Measurements from ENCODE around the gene PA2G4. TPM values are rescaled to one million over a fixed set of nuclear protein-coding genes. Genes with fewer than 3 reads are reported as not detected.
"Not testable (repeated sequence)": the region's sequence is repeated elsewhere in the genome, so short reads cannot be mapped to it uniquely, and the experiment has no call there.

The PA2G4 gene
- total RNA-seq, 5 donors from 2014 or later (not counting 1 experiment from before 2014, with no cell fraction given): 67.5 to 113 (median 104) TPM

DNA sequence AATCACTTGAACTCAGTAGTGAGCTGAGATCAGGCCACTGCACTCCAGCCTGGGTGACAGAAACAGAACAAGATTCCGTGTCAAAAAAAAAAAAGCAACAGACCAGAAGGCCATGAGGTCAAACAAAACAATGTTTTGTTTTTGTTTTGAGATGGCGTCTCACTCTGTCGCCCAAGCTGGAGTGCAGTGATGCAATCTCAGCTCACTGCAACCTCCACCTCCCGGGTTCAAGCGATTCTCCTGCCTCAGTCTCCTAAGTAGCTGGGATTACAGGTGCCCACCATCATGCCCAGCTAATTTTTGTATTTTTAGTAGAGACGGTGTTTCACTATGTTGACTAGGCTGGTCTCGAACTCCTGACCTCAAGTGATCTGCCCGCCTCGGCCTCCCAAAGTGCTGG is 26.4 kb upstream of the PA2G4 start:
- ATAC-seq (replicated peaks in 1 of 4); H3K27ac Mint-ChIP-seq; H3K27me3 Mint-ChIP-seq; H3K36me3 Mint-ChIP-seq; H3K9me3 Mint-ChIP-seq; H3K27ac ChIP-seq (ENCODE audit: low read length); H3K36me3 ChIP-seq (ENCODE audit: control insufficient read depth in 2 of 2, extremely low read depth in 1 of 2, insufficient read depth in 1 of 2, low read length in 1 of 2); DNase-seq; H3K9me3 ChIP-seq; H3K4me3 ChIP-seq (ENCODE audit: control insufficient read depth in 1 of 2, extremely low read depth in 1 of 2, low read length in 1 of 2): not testable (repeated sequence)
- Mint-ChIP-seq H3K4me1 (peaks cover 7 to 18% (median 9%) of the 10 kb centered on the region in 3 donors), H3K4me3 (peak overlapping the region in 1 of 3 donors; percentile 13)
- peaks cover 3 to 39% of the 10 kb centered on the region in 2 experiments for H3K27me3 ChIP-seq (replicated peaks in 1 of 2; ENCODE audit: control insufficient read depth in 2 of 2, extremely low read depth in 1 of 2, insufficient read depth in 2 of 2, low read length in 1 of 2)
- WGBS (ENCODE audit: insufficient coverage): 92% methylated on average over 2 of the region's 9 CpGs
- H3K4me1 ChIP-seq (ENCODE audit: control insufficient read depth in 1 of 2, extremely low read depth in 1 of 2, insufficient read depth in 2 of 2, low read length in 2 of 2): peaks cover 0 to 27% of the 10 kb centered on the region in 2 experiments
- ChIA-PET CTCF (interaction anchor here (0.6 kb wide), 2 partner anchors 17 to 910 kb away, joined by 3 to 4 read pairs; no protein-coding TSS in a partner anchor), POLR2A (interaction anchor here in 1 of 2 donors (0.7 kb wide), 1 partner anchor 608 kb away, joined by 3 read pairs; no protein-coding TSS in a partner anchor)

DNA sequence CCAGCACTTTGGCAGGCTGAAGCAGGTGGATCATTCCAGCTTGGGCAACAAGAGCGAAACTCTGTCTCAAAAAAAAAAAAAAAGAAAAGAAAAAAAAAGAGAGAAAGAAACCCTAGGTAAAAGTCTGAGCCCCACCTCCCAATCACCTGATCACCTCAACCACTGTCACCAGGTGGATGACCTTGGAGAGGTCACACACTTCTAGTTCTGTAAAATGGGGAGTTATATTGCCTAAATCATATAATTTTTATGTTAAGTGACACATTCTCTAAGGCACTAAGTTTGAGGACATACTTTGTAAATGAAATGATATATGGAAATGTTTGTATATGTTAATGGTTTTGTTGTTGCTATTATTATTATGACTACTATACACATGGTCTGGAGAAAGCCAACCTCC is 25.9 kb upstream of the PA2G4 start:
- no peak overlapping the region for H3K27ac ChIP-seq (ENCODE audit: low read length)
- DNase-seq: no peak
- peak overlapping the region; percentile 52 to 82 (median 80) for H3K4me3 Mint-ChIP-seq
- peaks cover 7 to 18% (median 9%) of the 10 kb centered on the region in 3 donors for H3K4me1 Mint-ChIP-seq
- H3K27ac Mint-ChIP-seq: no peak overlapping the region
- H3K36me3 ChIP-seq (ENCODE audit: control insufficient read depth in 2 of 2, extremely low read depth in 1 of 2, insufficient read depth in 1 of 2, low read length in 1 of 2): no peaks in the 10 kb centered on the region
- peaks cover 0 to 27% of the 10 kb centered on the region in 2 experiments for H3K4me1 ChIP-seq (ENCODE audit: control insufficient read depth in 1 of 2, extremely low read depth in 1 of 2, insufficient read depth in 2 of 2, low read length in 2 of 2)
- H3K27me3 ChIP-seq (replicated peaks in 1 of 2; ENCODE audit: control insufficient read depth in 2 of 2, extremely low read depth in 1 of 2, insufficient read depth in 2 of 2, low read length in 1 of 2): peaks cover 3 to 41% of the 10 kb centered on the region in 2 experiments
- no peak overlapping the region for H3K4me3 ChIP-seq (ENCODE audit: control insufficient read depth in 1 of 2, extremely low read depth in 1 of 2, low read length in 1 of 2)
- peaks cover 0 to 4% of the 10 kb centered on the region in 2 donors for H3K27me3 Mint-ChIP-seq
- CTCF ChIA-PET: no interaction called here
- ATAC-seq (replicated peaks in 1 of 4): no peak
- no peaks in the 10 kb centered on the region for H3K9me3 ChIP-seq
- H3K36me3 Mint-ChIP-seq: no peaks in the 10 kb centered on the region
- no peaks in the 10 kb centered on the region for H3K9me3 Mint-ChIP-seq
- POLR2A ChIA-PET: interaction anchor here in 1 of 2 donors (0.7 to 1.2 kb wide), 2 partner anchors 26 to 607 kb away, joined by 3 to 7 read pairs; partner anchors contain the start of gene PA2G4
- WGBS (ENCODE audit: insufficient coverage): no CpG with 5 or more reads among the region's 1 CpG

DNA sequence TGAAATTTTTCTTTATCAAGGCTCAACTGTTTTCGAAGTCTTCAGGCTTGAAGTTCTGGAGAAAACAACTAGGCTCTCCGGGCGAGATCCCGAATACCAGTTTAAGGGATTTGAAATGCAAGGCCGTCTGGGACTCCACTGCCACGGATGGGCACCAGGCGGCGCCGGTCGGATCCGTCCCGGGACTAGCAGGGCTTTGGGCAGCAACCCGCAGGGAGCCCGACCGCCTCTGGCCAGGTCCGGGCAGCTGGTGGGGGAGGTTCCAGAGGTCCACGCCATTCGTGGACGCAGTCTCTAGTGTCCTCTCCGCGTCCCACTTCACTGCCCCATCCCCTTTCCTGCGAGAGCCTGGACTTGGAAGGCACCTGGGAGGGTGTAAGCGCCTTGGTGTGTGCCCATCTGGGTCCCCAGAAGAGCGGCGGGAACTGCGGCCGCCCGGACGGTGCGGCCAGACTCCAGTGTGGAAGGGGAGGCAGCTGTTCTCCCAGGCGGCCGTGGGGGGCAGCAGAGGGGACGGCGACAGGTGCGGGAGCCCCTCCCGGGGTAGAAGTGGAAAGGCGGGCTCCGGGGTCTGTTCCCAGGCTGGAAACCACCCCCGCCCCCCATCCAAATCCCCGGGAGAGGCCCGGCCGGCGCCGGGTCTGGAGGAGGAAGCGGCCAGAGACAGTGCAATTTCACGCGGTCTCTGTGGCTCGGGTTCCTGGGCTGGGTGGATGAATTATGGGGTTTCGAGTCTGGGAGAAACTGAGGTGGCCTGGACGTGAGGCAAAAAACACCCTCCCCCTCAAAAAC is 25.2 kb upstream of the PA2G4 start:
- Histone ChIP-seq H3K27me3 (replicated peaks in 1 of 2; ENCODE audit: control insufficient read depth in 2 of 2, extremely low read depth in 1 of 2, insufficient read depth in 2 of 2, low read length in 1 of 2) (peaks cover 3 to 48% of the 10 kb centered on the region in 2 experiments), H3K27ac (ENCODE audit: low read length) (no peak overlapping the region), H3K4me1 (ENCODE audit: control insufficient read depth in 1 of 2, extremely low read depth in 1 of 2, insufficient read depth in 2 of 2, low read length in 2 of 2) (peaks cover 0 to 27% of the 10 kb centered on the region in 2 experiments), H3K36me3 (ENCODE audit: control insufficient read depth in 2 of 2, extremely low read depth in 1 of 2, insufficient read depth in 1 of 2, low read length in 1 of 2) (no peaks in the 10 kb centered on the region), H3K4me3 (ENCODE audit: control insufficient read depth in 1 of 2, extremely low read depth in 1 of 2, low read length in 1 of 2) (peak overlapping the region; percentile 69 to 70), H3K9me3 (no peaks in the 10 kb centered on the region)
- DNase-seq (peak in 33 of 35 experiments; percentile 16 to 63 (median 34)), ATAC-seq (replicated peaks in 1 of 4) (peak; percentile 59 to 74 (median 60))
- H3K9me3 Mint-ChIP-seq: no peaks in the 10 kb centered on the region
- peaks cover 7 to 18% (median 9%) of the 10 kb centered on the region in 3 donors for H3K4me1 Mint-ChIP-seq
- CTCF ChIA-PET: no interaction called here
- 13% methylated on average over 30 of the region's 50 CpGs for WGBS (ENCODE audit: insufficient coverage)
- no peaks in the 10 kb centered on the region for H3K36me3 Mint-ChIP-seq
- peaks cover 0 to 11% of the 10 kb centered on the region in 2 donors for H3K27me3 Mint-ChIP-seq
- POLR2A ChIA-PET: interaction anchor here (0.6 to 1.2 kb wide), 2 partner anchors 26 to 232 kb away, joined by 4 to 7 read pairs; partner anchors contain the start of gene PA2G4 (in 1 of the 2)
- H3K27ac Mint-ChIP-seq: no peak overlapping the region
- H3K4me3 Mint-ChIP-seq: peak overlapping the region; percentile 79 to 82 (median 80)

DNA sequence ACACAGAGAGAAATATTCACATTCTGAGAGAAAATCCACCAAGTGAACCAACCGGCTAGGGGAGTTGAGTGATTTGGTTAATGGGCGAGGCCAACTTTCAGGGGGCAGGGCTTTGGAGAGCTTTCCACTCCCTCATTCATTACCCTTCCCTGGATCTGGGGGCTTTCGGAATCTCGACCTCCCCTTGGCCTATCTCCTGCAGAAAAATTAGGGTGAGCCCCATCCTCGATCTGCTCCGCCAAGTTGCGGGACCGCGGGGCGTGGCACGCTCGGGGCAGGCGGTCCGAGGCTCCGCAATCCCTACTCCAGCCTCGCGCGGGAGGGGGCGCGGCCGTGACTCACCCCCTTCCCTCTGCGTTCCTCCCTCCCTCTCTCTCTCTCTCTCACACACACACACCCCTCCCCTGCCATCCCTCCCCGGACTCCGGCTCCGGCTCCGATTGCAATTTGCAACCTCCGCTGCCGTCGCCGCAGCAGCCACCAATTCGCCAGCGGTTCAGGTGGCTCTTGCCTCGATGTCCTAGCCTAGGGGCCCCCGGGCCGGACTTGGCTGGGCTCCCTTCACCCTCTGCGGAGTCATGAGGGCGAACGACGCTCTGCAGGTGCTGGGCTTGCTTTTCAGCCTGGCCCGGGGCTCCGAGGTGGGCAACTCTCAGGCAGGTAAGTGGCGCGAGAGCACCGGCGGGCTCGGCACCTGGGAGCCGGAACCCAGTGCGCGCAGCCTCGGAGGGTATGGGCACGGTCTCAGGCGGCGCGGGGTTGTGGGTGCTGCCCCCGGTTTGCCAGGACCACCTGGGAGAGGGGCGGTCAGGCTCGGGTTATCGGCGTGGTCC is 24.4 kb upstream of the PA2G4 start, which contains the start of gene ERBB3:
ERBB3 (plus strand) TSS at position 443 of the 833 bp plus-strand sequence; CDS start at position 579, 136 bp downstream.
- DNase-seq: peak in 31 of 35 experiments; percentile 7 to 76 (median 30)
- Mint-ChIP-seq H3K9me3 (no peaks in the 10 kb centered on the region), H3K4me3 (peak within 1 kb of the TSS; percentile 79 to 82 (median 80)), H3K27me3 (peaks cover 0 to 11% of the 10 kb centered on the region in 2 donors), H3K27ac (no peak within 1 kb of the TSS), H3K36me3 (no peaks in the 10 kb centered on the region), H3K4me1 (peaks cover 7 to 18% (median 9%) of the 10 kb centered on the region in 3 donors)
- peaks cover 3 to 51% of the 10 kb centered on the region in 2 experiments for H3K27me3 ChIP-seq (replicated peaks in 1 of 2; ENCODE audit: control insufficient read depth in 2 of 2, extremely low read depth in 1 of 2, insufficient read depth in 2 of 2, low read length in 1 of 2)
- H3K9me3 ChIP-seq: no peaks in the 10 kb centered on the region
- ChIA-PET POLR2A (interaction anchor here in 1 of 2 donors (1.2 kb wide), 1 partner anchor 25 kb away, joined by 7 read pairs; the partner anchor contains the start of gene PA2G4), CTCF (no interaction called here)
- no peaks in the 10 kb centered on the region for H3K36me3 ChIP-seq (ENCODE audit: control insufficient read depth in 2 of 2, extremely low read depth in 1 of 2, insufficient read depth in 1 of 2, low read length in 1 of 2)
- peak; percentile 76 to 87 (median 80) for ATAC-seq (replicated peaks in 1 of 4)
- H3K27ac ChIP-seq (ENCODE audit: low read length): no peak within 1 kb of the TSS
- 3% methylated on average over 56 of the region's 59 CpGs for WGBS (ENCODE audit: insufficient coverage)
- peaks cover 0 to 27% of the 10 kb centered on the region in 2 experiments for H3K4me1 ChIP-seq (ENCODE audit: control insufficient read depth in 1 of 2, extremely low read depth in 1 of 2, insufficient read depth in 2 of 2, low read length in 2 of 2)
- peak within 1 kb of the TSS; percentile 69 to 70 for H3K4me3 ChIP-seq (ENCODE audit: control insufficient read depth in 1 of 2, extremely low read depth in 1 of 2, low read length in 1 of 2)

DNA sequence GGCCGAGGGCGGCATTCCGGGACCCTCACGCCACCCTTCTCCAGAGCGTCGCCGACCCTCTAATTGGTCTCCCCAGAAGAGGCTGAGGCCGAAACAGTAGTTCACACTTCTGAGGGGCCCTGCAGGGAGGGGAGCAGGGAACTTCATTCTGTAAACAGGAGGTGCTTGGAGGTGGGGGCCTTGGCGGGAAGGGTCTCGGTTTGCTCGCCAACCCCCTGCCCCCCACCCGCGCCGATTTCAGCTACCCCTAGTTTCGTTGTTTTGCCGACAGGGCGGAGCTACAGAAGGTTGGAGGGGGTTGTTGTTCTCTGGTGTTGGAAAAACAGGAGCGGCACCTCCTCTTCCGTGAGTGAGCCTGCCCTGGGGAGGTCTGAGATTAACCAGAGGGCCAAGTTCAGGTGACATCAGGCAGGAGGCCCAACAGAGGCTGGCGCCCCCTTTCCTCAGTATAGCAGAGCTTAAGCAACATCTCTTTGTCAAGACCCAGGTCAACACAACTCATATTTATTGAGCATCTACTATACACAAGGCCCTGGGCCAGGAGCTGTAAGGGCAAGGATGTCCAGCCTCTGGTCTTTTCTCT is 23.7 kb upstream of the PA2G4 start:
- DNase-seq: no peak
- CTCF ChIA-PET: interaction anchor here (0.6 kb wide), 2 partner anchors 30 to 485 kb away, joined by 3 to 5 read pairs; no protein-coding TSS in a partner anchor
- H3K4me1 Mint-ChIP-seq: peaks cover 7 to 18% (median 9%) of the 10 kb centered on the region in 3 donors
- Histone ChIP-seq H3K9me3 (no peaks in the 10 kb centered on the region), H3K27ac (ENCODE audit: low read length) (no peak overlapping the region), H3K36me3 (ENCODE audit: control insufficient read depth in 2 of 2, extremely low read depth in 1 of 2, insufficient read depth in 1 of 2, low read length in 1 of 2) (no peaks in the 10 kb centered on the region), H3K27me3 (replicated peaks in 1 of 2; ENCODE audit: control insufficient read depth in 2 of 2, extremely low read depth in 1 of 2, insufficient read depth in 2 of 2, low read length in 1 of 2) (peaks cover 3 to 53% of the 10 kb centered on the region in 2 experiments), H3K4me1 (ENCODE audit: control insufficient read depth in 1 of 2, extremely low read depth in 1 of 2, insufficient read depth in 2 of 2, low read length in 2 of 2) (peaks cover 0 to 27% of the 10 kb centered on the region in 2 experiments), H3K4me3 (ENCODE audit: control insufficient read depth in 1 of 2, extremely low read depth in 1 of 2, low read length in 1 of 2) (peak overlapping the region; percentile 69 to 70)
- no peaks in the 10 kb centered on the region for H3K36me3 Mint-ChIP-seq
- peak overlapping the region; percentile 79 to 82 (median 80) for H3K4me3 Mint-ChIP-seq
- WGBS (ENCODE audit: insufficient coverage): 60% methylated on average over 4 of the region's 20 CpGs
- H3K9me3 Mint-ChIP-seq: no peaks in the 10 kb centered on the region
- peaks cover 0 to 11% of the 10 kb centered on the region in 2 donors for H3K27me3 Mint-ChIP-seq
- no peak overlapping the region for H3K27ac Mint-ChIP-seq
- ATAC-seq (replicated peaks in 1 of 4): peak in 2 of 4 experiments; percentile 4
- POLR2A ChIA-PET: interaction anchor here (0.5 to 0.6 kb wide), 2 partner anchors 270 to 1752 kb away, joined by 3 to 4 read pairs; no protein-coding TSS in a partner anchor

Measured in T-cell (primary cell).